Right renal cortex interstitium (tissue), 3 donors: ENCODE results near the gene ATG7. TPM values are rescaled to one million over a fixed set of nuclear protein-coding genes. Genes with fewer than 3 reads are reported as not detected.
"Not testable (repeated sequence)": the region's sequence is repeated elsewhere in the genome, so short reads cannot be mapped to it uniquely, and the experiment has no call there.

Experiments used
- DNase-seq, 3 donors: peaks; one replicate each; pipeline ENCODE4 v3.0.0-alpha.2; 2013; ENCODE audit warnings: low read depth in 3 of 3, low spot score in 2 of 3
- polyA plus RNA-seq, 3 donors: library from polyadenylated mRNA; unstranded; fragments of 120-200 nt; gene quantifications; one replicate each; pipeline ENCODE4 v1.2.1, GENCODE V29; 2013; ENCODE audit not compliant: insufficient read length in 3 of 3

Gene ATG7
- polyA plus RNA-seq, 3 donors = 26.9 to 27.3 (median 27.1) TPM

DNA sequence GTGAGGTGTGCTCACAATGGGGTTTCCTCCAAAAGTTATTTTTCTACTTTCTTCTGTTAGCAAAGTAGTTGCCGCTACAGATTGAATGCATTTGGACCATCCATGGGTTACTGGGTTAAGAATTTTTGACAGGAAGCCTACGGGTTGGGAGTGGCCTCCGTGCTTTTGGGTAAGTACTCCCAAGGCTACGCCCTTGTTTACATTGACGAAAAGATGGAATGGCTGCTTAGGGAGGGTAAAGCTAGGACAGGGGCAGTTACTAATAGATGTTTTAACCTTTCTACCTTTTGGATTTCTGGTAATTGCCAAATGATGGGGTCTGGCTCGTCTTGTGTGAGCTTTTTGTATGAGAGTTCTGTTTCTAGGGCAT is 20.4 kb upstream of the ATG7 start:
- no peak for DNase-seq

DNA sequence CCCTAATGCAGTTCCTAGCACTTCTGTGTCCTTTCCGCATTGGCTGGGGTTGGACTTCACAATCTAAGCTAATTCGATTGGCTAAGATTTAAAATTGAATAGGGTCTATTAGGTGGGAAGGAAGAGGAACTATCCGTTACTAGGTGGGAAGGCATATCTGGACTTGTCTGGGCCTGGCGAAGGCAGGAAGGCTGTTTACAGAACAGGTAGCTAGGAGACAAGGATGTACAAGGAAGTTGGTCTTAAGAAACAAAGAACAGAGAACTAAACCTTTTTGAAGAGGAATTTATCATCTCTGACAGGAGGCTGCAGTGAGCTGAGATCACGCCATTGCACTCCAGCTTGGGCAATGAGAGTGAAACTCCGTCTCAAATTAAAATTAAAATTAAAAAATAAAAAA is 17.3 kb upstream of the ATG7 start:
- DNase-seq = no peak

DNA sequence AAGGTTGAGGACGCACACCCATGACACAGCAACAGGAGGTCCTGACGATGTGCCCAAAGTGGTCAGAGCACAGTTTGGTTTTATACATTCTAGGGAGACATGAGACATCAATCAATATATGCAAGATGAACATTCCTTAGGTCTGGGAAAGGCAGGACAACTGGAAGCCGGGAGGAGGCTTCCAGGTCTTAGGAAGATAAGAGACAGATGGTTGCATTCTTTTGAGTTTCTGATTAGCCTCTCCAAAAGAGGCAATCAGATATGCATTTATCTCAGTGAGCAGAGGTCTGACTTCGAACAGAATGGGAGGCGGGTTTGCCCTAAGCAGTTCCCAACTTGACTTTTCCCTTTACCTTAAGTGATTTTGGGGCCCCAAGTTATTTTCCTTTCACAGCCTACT is 16.7 kb upstream of the ATG7 start:
- DNase-seq = not testable (repeated sequence)

GRCh38 chr3:11258958-11259357 is 13.2 kb upstream of the ATG7 start:
- DNase-seq = no peak

DNA sequence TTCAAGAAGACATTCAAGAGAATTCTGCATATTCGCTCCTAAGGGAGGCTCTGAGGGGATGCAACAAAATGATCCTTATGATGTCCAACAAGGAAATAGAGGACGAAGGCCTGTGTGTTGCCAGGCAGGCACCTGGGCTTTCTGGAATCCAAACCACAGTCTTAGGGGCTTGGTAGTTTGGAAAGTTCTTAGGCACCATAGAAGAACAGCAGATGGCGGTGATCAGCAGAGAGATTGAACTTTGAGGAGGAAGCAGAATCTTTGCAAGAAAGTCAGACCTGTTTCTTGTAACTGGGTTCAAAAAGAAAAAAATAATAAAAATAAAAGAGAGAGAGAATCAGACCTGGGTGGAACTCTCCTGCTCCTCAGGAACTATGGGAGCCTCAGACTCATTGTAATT is 11.7 kb upstream of the ATG7 start:
- no peak for DNase-seq

DNA sequence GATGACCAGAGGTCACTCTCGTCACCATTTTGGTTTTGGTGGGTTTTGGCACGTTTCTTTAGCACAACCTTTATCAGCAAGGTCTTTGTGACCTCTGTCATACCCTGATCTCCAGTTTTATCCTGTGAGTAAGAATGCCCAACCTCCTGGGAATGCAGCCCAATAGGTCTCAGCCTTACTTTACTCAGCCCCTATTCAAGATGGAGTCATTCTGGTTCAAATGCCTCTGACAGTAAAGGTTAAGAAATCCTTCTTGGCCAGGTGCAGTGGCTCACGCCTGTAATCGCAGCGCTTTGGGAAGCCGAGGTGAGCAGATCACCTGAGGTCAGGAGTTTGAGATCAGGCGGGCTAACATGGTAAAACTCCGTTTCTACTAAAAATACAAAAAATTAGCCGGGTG is 3.2 kb upstream of the ATG7 start:
- no peak for DNase-seq

DNA sequence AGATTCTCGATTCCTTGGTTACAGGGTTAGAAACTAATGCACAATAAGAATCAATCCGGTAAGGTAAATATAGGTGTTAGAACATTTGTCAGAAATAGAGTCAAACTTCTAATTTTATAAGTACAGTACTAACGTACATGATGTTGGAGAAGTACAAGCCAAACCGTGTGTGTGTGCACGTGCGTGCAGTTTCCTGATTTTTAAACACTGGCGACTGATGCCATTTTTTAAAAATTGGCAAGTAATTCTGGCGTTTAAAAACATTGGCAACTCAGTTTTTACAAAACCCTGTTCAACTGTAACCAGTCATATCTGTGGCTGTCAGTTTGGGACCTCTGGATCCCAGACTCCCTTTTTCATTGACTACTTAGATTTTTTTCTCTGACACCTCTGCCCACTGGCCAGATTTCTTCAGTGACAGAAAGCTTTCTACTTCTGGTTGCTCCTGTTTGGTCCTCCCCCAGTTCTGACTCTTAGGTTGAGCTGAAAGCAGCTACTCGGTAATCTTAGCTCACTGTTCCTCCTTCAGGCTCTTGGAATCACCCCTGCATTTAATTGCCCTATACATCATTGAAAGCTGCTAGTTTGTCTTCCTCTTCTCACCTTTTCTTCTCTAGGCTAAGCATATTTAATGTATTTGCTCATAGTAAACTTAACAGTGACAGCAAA is 843 bp downstream of the ATG7 start:
- DNase-seq = no peak

GRCh38 chr3:11273891-11274291 is 1.7 kb downstream of the ATG7 start:
- DNase-seq = no peak

- DNase-seq = no peak
Measured at GRCh38 chr3:11274566-11275142, 2.5 kb downstream of the ATG7 start.

- DNase-seq = no peak
Measured at GRCh38 chr3:11275926-11276325, 3.7 kb downstream of the ATG7 start.

DNA sequence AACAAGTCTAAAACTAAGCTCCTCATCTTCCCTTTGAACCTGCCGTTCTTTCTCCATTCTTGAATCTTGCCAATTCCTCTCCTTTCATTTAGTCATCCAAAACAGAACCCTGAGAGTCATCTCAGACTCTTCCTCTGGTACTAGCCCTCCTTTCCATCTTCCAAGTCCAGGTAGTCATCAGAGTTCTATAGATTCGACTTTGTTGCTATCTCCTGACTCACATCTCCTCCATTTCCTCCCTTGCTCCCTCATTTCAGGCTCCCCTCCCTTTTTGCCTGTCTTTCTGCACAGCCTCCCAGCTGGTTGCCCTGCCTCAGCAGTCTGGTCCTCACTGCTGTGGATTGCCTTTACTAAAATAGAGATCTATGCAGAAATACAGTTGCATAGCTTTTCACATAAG is 4.7 kb downstream of the ATG7 start:
- no peak for DNase-seq

GRCh38 chr3:11282250-11283138 is 10.3 kb downstream of the ATG7 start:
- peak; percentile 29 to 57 (median 41) for DNase-seq

DNA sequence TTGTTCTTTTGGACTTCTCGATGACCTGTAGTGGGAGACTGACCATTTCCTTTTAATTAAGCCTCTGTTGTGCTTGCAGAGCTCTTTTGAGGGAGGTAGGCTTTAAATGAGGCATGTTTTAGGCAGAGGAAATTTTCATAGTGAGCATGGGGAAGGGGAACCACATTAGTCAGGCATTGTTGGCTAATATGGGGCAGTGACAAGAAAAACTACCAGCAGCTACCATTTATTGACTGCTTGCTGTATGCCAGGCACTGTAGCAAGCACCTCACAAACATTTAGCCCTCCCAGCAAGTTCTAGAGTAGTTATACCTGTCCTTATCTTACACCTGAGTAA is 10.9 kb downstream of the ATG7 start:
- DNase-seq = no peak

GRCh38 chr3:11284011-11284410 is 11.8 kb downstream of the ATG7 start:
- no peak for DNase-seq

GRCh38 chr3:11285471-11285870 is 13.3 kb downstream of the ATG7 start:
- DNase-seq = no peak

- no peak for DNase-seq
Measured at GRCh38 chr3:11287404-11287803, 15.2 kb downstream of the ATG7 start.

DNA sequence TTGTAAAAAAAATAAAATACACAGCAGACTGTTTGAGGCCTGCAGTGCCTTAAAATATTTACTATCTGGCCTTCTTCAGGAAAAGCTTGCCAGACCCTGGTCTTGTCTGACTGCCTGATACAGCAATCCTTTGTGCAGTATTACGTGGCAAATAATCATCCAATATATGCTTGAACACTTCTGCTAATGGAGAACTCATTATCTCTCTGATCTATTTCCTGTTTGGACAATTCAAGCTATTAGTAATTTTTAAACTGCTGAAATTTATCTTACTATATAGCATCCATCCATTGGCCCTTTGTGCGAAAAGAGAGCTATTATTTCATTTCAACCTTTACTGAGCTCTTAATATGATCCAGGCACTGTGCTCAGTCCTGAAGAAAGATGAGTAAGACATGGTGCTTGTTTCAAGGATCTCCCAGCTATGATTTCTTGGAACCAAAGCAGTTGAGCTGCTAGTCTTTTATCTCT is 15.9 kb downstream of the ATG7 start:
- no peak for DNase-seq

DNA sequence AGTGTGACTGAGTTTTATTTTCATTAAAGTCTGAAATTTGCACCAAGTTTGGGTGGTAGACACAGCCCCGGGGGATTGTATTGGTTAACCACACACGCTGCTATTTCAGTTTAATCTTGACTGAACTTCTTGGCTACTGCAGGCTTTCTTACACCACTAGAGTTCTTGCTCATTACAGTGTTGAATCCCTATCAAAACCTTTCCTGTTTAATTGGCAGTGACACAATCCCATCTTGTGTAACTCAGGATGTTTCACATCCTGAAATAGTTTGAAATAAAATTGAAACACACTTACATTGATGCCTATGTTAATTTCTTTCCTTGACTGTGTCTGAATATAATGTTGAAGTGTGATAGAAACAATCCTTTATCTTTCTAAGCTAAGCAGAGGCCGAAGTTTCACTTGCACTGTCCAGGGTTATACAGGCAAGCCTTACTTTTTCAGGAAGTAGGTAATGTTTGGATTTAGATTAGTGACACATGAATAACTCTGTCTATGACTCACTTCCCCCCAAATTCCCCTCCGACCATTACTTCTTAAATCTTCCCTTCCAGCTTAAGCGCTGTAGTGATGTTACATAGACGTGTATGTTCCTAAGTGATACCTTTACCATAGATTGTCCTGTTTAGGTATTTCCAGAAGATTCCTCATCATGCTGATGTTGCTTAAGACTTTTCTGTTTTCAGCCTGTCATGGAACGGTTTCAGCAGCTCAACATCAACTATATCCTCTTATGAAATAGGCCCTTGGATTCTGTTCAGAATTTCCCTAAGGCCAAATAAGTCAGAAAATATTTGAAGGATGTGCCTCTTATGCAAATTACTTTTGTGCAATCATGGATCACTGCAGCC is 16.8 kb downstream of the ATG7 start:
- no peak for DNase-seq

DNA sequence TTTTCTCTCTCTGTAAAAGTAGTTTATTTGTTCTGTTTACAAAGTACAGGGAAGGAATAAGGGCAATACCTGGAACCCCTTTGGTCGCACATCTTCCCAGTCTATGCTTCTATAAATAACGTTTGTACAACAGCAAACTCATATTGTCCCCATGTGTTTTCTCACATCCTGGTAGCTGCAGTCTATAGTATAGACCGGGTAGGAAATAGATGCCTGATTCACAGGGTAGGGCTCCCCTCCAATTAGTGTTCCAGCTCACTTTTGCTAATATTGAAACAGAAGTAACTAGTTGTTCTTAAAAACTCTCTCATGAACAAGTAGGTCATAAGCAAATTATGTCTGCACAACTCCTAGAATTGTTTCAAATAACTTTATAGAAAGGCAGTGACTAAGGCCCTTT is 17.7 kb downstream of the ATG7 start:
- DNase-seq = no peak

DNA sequence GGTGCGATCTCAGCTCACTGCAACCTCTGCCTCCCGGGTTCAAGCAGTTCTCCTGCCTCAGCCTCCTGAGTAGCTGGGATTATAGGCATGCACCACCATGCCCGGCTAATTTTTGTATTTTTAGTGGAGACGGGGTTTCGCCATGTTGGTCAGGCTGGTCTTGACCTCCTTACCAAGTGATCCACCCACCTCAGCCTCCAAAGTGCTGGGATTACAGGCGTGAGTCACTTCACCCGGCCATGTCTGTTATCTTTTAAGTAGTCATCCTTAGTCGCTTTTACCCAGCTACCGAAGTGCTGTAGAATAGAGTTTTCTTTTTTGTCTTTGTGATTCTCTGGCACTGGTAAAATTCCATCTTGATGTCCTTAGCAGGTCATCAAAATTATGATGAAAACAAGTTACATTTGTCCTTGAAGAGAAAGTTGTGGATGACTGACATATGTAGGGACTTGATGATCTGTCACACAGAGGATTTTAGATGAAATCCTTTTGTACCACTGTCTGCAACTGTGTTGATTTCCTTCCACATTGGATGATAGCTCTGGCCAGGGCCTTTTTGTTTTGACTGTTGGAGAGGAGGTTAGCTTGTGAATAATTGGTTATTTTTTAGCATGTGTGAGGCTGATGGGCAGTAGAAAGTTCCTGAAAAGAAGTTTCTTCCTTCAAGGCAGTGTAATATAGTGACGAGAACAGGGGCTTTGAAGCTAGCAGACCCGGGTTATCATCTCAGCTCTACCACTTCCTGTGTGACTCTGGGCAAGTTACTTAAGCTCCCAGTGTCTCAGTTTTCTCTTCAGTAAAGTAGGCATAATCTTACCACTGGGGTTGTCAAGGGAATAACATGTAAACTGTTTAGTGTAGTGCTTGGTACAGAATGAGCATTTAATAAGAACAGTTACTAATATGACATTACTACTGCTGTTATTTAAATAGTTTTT is 18.8 kb downstream of the ATG7 start:
- no peak for DNase-seq
